Esophagus (tissue), 2 donors: ENCODE results near the gene NPTX1. TPM values are rescaled to one million over a fixed set of nuclear protein-coding genes. Genes with fewer than 3 reads are reported as not detected.

Source experiments
- H3K27ac ChIP-seq, 2 donors: one replicate each; pipeline ENCODE4 v1.5.1; 2013; ENCODE audit warnings: low read depth in 2 of 2, mild to moderate bottlenecking in 2 of 2, inconsistent platforms in 1 of 2, low read length in 1 of 2, moderate library complexity in 1 of 2
- H3K27me3 ChIP-seq, 2 donors: one replicate each; pipeline ENCODE4 v1.6.1; 2013; ENCODE audit warnings: low read length in 2 of 2, control low read depth in 1 of 2, mild to moderate bottlenecking in 1 of 2; ENCODE audit not compliant: insufficient read depth in 2 of 2, control insufficient read depth in 1 of 2
- H3K36me3 ChIP-seq, 2 donors: one replicate each; pipeline ENCODE4 v1.6.1; 2013; ENCODE audit warnings: low read length in 1 of 2; ENCODE audit not compliant: control insufficient read depth in 2 of 2, insufficient read depth in 2 of 2
- H3K4me1 ChIP-seq, 2 donors: one replicate each; pipeline ENCODE4 v1.6.1; 2013; ENCODE audit warnings: low read length in 1 of 2; ENCODE audit not compliant: control insufficient read depth in 2 of 2, insufficient read depth in 2 of 2
- H3K4me3 ChIP-seq, 2 donors: one replicate each; pipeline ENCODE4 v1.5.1; 2013; ENCODE audit warnings: low read length in 2 of 2, mild to moderate bottlenecking in 2 of 2, low read depth in 1 of 2, moderate library complexity in 1 of 2
- H3K9me3 ChIP-seq, 2 donors: one replicate each; pipeline ENCODE4 v1.6.1; 2013; ENCODE audit warnings: mild to moderate bottlenecking in 2 of 2, low read depth in 1 of 2, low read length in 1 of 2, moderate library complexity in 1 of 2; ENCODE audit not compliant: control insufficient read depth in 2 of 2, insufficient read depth in 1 of 2
- WGBS, 2 donors: extraction: QIAGEN DNeasy Blood & Tissue Kit; methylation state at CpG; one replicate each; pipeline ENCODE4 v1.1.7; 2013; 5-methylcytosine and 5-hydroxymethylcytosine counted together
- polyA plus RNA-seq, 2 donors: library from polyadenylated mRNA; stranded (reverse); fragments of 200-250 nt; gene quantifications; one replicate each; pipeline ENCODE4 v1.2.3, GENCODE V29; 2013
- donor health status: healthy with polysubstance abuse.
- donor health status: Bipolar disorder and iron deficiency.

NPTX1 gene
- polyA plus RNA-seq, 2 donors: 0.02 to 0.11 TPM

GRCh38 chr17:80516171-80516932 lies 39.9 kb upstream of the NPTX1 start:
- H3K9me3 ChIP-seq: no peaks in the 10 kb centered on the region
- H3K27ac ChIP-seq: no peak overlapping the region
- no peak overlapping the region for H3K4me3 ChIP-seq
- no peaks in the 10 kb centered on the region for H3K36me3 ChIP-seq
- peaks cover 0 to 6% of the 10 kb centered on the region in 2 donors for H3K27me3 ChIP-seq
- WGBS, 2 donors: 74 to 76% methylated on average over 17 of the region's 17 CpGs
- H3K4me1 ChIP-seq: no peaks in the 10 kb centered on the region

GRCh38 chr17:80513892-80514291 lies 37.5 kb upstream of the NPTX1 start:
- Histone ChIP-seq H3K27me3 (peaks cover 0 to 6% of the 10 kb centered on the region in 2 donors), H3K4me1 (peaks cover 0 to 3% of the 10 kb centered on the region in 2 donors), H3K27ac (no peak overlapping the region), H3K4me3 (no peak overlapping the region), H3K36me3 (no peaks in the 10 kb centered on the region), H3K9me3 (no peaks in the 10 kb centered on the region)
- 50 to 58% methylated on average over 10 of the region's 10 CpGs for WGBS, 2 donors

- Histone ChIP-seq H3K9me3 (no peaks in the 10 kb centered on the region), H3K27me3 (peaks cover 0 to 6% of the 10 kb centered on the region in 2 donors), H3K4me3 (no peak overlapping the region), H3K4me1 (peaks cover 0 to 3% of the 10 kb centered on the region in 2 donors), H3K27ac (no peak overlapping the region), H3K36me3 (no peaks in the 10 kb centered on the region)
- WGBS, 2 donors: 82 to 84% methylated on average over 16 of the region's 16 CpGs
Measured at GRCh38 chr17:80513201-80513600, 36.8 kb upstream of the NPTX1 start.

GRCh38 chr17:80512233-80512632 lies 35.8 kb upstream of the NPTX1 start:
- Histone ChIP-seq H3K27me3 (peaks cover 0 to 6% of the 10 kb centered on the region in 2 donors), H3K36me3 (no peaks in the 10 kb centered on the region), H3K27ac (no peak overlapping the region), H3K9me3 (no peaks in the 10 kb centered on the region), H3K4me1 (peaks cover 0 to 3% of the 10 kb centered on the region in 2 donors), H3K4me3 (no peak overlapping the region)
- 84 to 86% methylated on average over 15 of the region's 15 CpGs for WGBS, 2 donors

- 47% methylated on average over 18 of the region's 18 CpGs for WGBS, 2 donors
Measured at GRCh38 chr17:80511222-80512180, 35.1 kb upstream of the NPTX1 start.

GRCh38 chr17:80510772-80511171 lies 34.4 kb upstream of the NPTX1 start:
- no peak overlapping the region for H3K27ac ChIP-seq
- H3K9me3 ChIP-seq: no peaks in the 10 kb centered on the region
- H3K27me3 ChIP-seq: peaks cover 0 to 6% of the 10 kb centered on the region in 2 donors
- H3K36me3 ChIP-seq: no peaks in the 10 kb centered on the region
- no peak overlapping the region for H3K4me3 ChIP-seq
- 69 to 72% methylated on average over 7 to 9 of the region's 9 CpGs for WGBS, 2 donors
- peaks cover 0 to 3% of the 10 kb centered on the region in 2 donors for H3K4me1 ChIP-seq

More at GRCh38 chr17:80511222-80512180, 35.1 kb upstream of the NPTX1 start:
- H3K36me3 ChIP-seq: no peaks in the 10 kb centered on the region
- no peak overlapping the region for H3K4me3 ChIP-seq
- peaks cover 0 to 6% of the 10 kb centered on the region in 2 donors for H3K27me3 ChIP-seq
- no peaks in the 10 kb centered on the region for H3K9me3 ChIP-seq
- peaks cover 0 to 3% of the 10 kb centered on the region in 2 donors for H3K4me1 ChIP-seq
- no peak overlapping the region for H3K27ac ChIP-seq

GRCh38 chr17:80510132-80510531 lies 33.7 kb upstream of the NPTX1 start:
- Histone ChIP-seq H3K4me3 (no peak overlapping the region), H3K36me3 (no peaks in the 10 kb centered on the region), H3K9me3 (no peaks in the 10 kb centered on the region), H3K27ac (no peak overlapping the region), H3K27me3 (peaks cover 0 to 6% of the 10 kb centered on the region in 2 donors), H3K4me1 (peaks cover 0 to 3% of the 10 kb centered on the region in 2 donors)
- 79 to 87% methylated on average over 14 of the region's 14 CpGs for WGBS, 2 donors

- WGBS, 2 donors: 73% methylated on average over 8 of the region's 8 CpGs
- Histone ChIP-seq H3K4me3 (no peak overlapping the region), H3K4me1 (peaks cover 0 to 3% of the 10 kb centered on the region in 2 donors), H3K9me3 (no peaks in the 10 kb centered on the region), H3K27me3 (peaks cover 0 to 6% of the 10 kb centered on the region in 2 donors), H3K36me3 (no peaks in the 10 kb centered on the region), H3K27ac (no peak overlapping the region)
Measured at GRCh38 chr17:80509311-80509710, 32.9 kb upstream of the NPTX1 start.

- 83 to 85% methylated on average over 3 of the region's 3 CpGs for WGBS, 2 donors
- H3K4me3 ChIP-seq: no peak overlapping the region
- no peaks in the 10 kb centered on the region for H3K36me3 ChIP-seq
- peaks cover 0 to 3% of the 10 kb centered on the region in 2 donors for H3K4me1 ChIP-seq
- H3K9me3 ChIP-seq: no peaks in the 10 kb centered on the region
- H3K27me3 ChIP-seq: peaks cover 0 to 6% of the 10 kb centered on the region in 2 donors
- no peak overlapping the region for H3K27ac ChIP-seq
Measured at GRCh38 chr17:80507965-80508364, 31.6 kb upstream of the NPTX1 start.
